GM19035 (cell line): ENCODE results near the gene ITPR2.

ENCODE experiments used
- ATAC-seq: cut with Tn5 transposase; IDR thresholded peaks from one replicate; pipeline ENCODE4 v1.9.1; 2021; ENCODE audit not compliant: unreplicated experiment

Gene ITPR2

DNA sequence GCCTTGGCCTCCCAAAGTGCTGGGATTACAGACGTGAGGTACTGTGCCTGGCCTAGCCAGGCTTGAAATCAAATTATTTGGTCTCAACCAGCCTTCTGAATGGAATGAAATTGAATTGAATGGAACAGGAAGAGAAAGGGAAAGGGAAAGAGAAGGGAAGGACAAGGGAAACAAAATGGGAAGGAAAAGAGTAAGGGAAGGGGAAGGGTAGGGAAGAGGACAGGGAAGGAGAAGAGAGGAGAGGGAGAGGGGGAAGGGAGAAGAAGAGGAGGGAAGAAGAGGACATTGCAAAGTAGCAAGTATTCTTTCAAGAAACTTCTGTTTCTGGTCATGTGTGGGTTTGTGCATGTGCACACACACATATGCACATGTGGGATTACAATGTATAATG lies 97.8 kb downstream of the ITPR2 start:
- ATAC-seq: no peak

DNA sequence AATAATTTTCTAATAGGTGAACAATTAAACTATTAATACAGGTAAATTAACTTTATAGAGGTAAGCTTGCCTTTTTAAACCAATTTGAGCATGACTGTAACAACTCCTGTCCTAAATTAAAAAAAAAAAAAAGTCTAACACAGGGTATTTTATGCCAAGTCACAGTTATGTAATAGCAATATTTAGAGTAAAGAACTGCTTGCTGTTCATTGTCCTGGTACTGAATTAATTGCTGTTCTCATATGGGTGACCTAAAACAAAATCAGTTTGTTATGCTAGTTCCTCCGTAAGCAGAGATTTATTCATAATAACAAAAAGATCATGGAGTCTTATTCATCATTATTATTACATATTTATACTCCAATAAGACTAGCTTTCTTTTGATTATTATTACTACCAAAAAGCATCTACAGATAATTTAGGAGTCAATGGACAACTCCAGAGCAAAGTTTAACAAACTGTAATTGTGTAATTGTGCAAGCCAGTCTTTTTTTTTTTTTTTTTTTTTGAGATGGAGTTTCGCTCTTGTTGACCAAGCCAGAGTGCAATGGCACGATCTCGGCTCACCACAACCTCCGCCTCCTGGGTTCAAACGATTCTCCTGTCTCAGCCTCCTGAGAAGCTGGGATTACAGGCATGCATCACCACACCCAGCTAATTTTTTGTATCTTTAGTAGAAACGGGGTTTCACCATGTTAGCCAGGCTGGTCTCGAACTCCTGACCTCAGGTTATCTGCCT lies 98.3 kb downstream of the ITPR2 start:
- ATAC-seq: no peak

DNA sequence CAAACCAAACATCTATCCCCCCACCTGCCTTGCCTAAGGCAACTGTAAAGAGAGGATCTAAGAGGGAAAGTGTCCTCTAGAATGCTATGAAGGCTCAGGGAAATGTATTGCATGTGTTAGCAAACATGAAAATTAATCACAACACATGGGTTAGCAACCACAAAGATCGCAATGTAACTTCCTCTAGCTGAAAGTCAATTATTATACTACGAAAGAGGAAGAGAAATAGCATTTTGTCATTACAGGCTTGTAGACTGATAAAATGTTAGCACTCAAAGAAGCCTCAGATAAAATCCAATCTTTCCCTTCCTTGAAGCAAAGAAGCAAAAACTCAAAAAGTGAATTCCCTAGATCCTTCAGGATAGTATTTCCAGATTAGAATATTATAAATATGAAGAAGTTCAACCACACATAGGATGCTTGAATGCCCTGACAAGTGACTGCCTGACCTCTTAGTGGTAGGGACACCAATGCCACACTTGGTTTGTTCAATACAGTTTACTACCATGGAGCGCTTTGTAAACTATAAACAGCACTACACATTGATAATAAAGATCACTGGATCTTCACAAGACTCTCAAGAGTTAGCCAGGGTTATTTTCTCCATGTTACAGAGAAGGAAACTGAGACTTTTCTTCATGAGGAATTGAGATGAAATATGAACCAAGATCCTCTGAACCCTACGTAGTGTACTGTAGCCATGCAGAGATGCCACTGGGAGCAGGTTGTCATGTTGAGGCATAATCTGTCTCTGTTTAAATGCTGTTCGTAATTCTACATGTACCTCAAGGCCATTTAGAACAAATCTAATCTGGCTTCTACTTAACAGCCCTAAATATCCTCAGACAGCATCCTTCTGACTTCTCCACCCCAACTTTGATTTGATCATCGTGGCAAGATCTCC lies 100.7 kb downstream of the ITPR2 start:
- ATAC-seq: peak; percentile 62

DNA sequence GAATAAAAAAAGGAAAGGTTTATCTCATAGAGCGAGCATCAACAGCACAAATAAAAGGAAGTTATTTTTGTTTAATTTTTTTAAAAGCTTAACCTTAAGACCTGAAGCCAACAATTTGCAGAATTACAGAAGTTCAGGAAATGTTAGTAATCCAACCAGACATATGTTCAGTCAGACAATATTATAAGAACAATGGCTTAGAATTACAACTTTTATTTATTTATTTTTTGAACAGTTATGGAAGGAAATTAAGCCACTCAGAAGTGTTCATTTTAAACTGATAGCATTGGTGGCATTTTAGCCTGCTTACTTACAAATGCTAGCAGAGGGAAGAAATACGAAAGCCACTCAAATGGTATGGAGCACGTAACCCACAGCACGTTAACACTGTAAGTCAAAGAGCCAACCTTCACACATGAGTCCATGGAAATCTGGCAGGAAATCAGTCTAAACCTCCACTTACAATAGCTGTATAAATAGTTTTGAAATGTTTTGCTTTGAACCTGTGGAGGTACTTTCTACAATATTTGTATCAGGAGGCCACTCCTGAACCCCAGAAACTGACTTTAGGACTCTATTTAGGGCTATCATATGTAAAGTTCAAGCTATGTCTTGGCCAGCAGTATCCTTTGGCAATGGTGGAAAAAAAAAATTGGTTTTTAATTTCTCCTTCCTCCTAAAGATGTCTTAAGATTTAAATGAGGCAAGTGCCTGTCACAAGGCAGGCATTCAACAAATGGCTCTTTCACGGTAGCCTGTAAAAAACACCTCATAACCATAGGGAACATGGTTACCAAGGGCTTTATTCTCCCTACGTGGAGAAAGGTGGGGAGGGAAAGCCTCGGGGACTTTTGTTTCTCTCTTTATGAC lies 102.3 kb downstream of the ITPR2 start:
- no peak for ATAC-seq

DNA sequence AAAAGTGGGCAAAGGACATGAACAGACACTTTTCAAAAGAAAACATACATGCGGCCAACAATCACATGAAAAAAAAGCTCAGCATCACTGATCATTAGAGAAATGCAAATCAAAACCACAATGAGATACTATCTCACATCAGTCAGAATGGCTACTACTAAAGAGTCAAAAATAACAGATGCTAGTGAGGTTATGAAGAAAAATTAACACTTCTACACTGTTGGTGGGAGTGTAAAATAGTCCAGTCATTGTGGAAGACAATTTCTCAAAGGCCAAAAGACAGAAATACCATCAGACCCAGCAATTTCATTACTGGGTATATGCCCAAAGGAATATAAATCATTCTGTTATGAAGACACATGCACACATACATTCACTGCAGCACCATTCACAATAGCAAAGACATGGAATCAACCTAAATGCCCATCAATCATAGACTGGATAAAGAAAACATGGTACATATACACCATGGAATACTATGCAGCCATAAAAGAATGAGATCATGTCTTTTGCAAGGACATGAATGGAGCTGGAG lies 103.8 kb downstream of the ITPR2 start:
- peak; percentile 46 for ATAC-seq

DNA sequence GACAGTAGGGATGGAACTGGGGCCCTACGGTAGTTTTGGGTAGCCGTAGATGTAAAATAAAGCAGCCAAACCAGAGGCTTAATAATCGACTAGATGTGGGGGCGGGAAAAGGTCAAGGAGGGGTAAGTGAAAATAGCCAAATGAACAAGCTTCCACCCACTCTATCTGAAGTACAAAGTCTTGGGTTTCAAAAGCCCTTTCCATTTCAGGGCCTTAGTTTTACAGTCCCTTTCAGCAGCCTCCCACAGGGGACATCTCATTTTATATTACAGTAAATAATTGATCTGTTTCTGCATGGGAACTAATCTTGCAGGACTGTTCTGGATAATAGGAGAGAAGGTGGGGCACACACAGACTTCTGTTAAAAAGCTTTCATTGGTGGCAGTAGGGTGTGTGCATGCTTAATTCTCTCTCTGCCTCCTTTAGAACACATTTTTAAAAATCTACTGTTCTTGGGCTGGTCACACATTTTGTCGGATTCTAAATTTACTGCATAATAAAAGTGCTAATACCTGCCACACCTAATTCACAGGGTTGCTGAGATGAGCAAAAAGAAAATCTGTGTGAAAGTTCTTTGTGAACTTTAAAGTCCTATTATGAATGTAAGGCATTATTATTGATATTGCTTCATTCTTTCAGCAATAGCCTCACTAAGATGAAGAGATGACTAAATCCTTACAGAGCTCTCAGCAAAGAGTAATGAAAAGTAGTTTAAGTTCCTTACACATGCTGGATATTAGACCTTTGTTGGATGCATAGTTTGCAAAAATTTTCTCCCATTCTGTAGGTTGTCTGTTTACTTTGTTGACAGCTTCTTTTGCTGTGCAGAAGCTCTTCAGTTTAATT lies 104.6 kb downstream of the ITPR2 start:
- ATAC-seq: no peak

DNA sequence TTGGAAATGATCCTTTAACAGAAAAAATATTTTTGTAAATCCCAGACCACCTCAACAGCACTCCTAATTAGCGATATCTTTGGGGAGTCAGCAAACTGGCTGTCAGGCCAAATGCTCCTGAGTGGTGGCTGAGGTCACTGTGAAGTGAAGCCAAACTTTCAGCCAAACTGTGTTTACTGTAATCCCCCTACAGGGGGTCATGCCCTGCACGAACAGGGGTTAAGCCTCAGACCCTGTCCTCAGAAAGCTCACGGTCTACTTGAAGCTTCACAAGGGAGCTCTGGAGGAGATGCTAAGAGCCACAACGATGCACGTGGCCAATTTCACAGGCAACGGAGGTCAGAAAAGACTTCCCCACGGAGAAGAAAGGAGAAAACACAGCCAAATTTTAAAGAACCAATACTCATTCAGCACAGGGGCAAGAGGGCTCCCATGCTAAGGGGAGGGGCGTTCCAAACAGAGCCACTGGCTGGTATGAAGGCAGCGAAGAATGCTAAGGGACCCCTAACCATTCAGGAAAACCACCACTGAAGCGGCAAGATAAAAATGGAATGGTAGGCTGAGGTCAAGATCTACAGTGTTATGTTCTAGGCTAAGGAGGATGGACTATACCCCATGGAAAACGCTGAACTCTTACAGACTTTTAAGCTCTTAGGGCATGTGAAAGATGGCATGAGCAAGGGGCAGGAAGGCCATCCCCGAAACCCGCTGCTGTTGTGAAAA lies 105.4 kb downstream of the ITPR2 start:
- no peak for ATAC-seq

DNA sequence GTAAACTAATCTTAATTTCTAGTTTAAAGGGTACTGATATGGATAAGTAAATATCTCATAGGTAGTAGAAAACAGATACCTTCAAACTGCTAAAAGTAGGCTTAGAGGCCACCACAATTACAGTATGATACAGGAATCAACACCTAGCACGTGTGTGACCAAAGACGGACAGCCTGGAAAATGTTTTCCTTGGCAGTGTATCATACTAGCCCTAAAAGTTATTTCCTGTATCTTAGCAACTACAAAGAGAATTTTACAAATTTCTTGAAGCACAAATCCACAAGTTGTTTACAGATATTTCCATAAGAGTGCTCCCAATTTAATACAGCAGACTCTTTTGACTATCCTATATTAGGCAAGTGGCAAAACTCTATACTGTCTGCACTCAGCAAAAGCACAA lies 106.0 kb downstream of the ITPR2 start:
- ATAC-seq: no peak

DNA sequence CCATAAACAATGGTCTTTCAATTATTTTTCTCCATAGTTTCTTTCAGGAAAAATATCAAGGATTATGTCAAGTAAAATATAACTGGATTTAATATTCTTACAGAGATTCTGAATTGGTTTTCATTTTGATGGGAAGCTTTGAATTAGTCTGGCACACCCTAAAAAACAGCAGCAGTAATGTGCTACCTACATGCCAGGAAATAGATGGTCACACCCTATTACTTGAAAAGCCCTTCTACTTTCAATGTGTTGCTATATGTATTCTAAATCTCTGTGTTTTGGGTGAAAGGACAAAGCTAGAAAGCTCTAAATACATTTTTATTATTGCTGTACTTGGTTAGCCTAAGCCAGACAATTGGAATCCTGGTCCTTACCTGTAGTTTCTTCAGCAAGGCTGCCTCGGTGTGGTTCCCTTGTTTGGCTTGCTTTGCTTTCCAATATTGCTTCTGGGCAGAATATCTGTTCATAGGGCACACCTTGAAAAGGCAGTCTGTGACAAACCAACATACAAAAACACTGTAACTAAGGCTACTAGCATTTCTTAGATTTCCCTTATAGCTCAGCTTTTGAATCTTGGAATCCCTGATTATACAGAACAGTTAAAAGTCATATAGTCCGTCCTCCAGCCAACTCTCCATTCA lies 107.6 kb downstream of the ITPR2 start:
- no peak for ATAC-seq

DNA sequence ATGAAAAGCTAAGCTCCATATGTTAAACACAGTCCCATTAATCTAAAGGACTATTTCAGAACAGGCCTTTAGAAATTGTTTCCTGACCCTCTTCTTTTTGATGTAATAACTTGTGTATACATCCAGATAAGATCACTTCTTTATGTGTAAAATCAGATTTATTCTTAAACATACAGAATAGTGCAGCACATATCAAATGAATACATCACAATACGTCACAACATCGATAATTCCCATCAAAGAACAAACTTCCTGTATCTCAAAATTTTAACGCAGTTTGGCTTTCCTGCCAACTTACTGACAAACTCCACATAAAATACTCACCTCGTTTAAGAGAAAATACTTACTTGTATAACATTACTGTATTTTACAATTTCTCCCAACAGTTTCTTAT lies 108.7 kb downstream of the ITPR2 start:
- ATAC-seq: no peak

DNA sequence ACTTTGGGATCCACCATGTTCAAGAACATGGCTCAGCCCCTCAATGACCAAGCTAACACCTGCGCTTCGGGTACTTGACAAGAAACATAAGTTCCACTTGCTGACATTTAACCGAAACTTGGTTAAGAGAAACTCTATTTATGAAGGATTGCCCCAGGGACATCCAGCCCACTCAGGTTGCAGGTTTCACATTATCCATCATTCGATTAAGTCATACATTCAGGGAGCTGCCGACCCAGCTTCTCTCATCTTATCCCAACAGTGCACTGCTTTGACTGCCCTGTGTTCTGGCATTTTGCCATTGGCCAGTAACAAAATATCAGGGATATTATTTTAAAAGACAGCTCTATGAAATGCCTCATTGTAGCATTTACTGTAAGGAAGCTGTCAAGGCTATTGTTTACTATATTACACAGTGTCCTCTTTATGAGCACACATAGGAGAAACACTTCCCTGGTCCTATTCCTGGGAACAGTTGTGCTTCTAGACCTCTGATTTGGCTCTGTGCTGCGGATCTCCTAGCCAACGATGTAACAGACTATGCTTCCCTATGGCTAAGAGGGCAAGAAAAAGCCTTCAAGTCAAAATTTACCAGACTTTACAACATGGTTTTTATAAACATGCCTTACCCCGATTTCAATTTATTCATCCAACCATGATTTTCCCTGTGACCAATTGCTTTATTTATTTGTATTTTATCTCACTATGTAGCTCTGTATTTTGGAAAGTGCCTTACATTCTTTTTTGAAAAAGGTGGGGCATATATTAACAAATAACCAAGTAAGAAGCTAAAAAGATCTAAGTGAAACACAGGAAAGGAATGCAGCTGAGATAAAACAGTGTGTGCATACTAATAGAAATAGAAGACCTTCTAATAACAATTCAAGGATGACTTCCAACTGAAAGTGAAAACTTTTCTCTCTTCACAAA lies 109.3 kb downstream of the ITPR2 start:
- ATAC-seq: no peak

DNA sequence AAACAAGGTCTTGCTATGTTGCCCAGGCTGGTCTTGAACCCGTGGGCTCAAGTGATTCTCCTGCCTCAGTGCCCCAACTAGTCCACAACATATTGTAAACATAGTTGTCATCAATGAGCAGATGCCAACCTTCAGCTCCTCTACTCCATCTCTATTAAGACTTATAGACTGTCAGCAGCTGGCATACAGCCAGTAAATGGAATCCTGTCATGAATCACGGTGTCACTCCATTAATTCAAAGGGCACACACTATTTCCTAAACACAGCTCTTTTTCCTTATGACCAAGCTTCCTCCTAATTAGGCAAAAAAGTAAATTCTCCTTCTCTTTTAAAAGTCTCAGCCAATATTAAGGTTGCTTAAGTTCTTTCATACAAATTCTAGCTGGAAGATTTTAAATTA lies 111.2 kb downstream of the ITPR2 start:
- no peak for ATAC-seq

DNA sequence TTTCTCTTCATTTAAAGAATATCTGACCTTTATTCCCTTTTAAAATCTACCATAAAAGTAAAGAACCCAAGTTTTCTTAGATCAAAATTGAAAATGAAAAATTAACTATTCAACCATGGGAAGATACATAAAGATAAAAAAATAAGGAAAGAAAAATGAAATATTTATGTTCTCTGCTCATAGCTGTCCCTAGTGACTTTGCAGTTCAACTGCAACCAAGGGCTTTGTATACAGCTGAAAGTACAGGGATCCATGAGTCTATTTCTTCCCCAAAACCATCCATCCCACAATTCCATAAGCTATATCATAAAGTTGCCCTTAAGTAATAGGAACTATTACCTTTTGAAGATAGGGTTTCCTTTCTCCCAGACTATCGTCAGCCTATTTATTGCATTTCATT lies 113.1 kb downstream of the ITPR2 start:
- ATAC-seq: no peak

DNA sequence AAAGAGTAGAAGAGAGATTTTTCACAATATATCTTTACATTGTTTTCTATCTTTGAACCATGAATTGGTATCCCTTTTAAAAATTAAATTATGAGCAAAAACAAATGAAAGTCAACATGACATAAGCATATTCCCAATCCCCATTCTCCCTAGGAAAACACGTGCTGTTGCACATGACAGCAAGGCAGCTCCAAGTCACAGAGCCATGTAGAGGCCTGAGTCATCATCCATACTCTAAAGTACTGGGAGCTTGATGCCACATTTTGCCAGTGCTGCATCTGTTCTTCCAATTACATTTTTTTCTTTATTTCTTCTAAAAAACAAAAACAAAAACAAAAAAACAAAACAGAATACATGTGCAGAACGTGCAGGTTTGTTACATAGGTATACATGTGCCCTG lies 115.2 kb downstream of the ITPR2 start:
- no peak for ATAC-seq

DNA sequence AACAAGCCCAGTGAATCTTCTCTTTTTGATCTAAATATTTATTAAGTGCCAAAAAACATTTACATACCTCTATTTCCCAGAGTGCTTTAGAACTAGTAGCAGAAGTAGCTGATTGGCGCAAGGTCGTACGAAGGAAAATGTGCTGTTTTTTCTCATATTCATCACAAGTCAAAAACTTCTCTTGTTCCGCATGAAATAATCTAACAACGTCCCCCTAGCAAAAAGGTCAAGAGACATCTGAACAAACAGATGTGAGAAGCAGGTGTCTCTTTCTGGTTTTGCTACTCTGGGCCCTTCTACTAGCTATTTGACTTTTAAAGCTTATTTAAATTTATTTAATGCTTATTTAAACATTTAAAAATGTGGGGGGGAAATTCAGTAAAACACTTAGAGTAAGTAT lies 117.8 kb downstream of the ITPR2 start:
- ATAC-seq: no peak

DNA sequence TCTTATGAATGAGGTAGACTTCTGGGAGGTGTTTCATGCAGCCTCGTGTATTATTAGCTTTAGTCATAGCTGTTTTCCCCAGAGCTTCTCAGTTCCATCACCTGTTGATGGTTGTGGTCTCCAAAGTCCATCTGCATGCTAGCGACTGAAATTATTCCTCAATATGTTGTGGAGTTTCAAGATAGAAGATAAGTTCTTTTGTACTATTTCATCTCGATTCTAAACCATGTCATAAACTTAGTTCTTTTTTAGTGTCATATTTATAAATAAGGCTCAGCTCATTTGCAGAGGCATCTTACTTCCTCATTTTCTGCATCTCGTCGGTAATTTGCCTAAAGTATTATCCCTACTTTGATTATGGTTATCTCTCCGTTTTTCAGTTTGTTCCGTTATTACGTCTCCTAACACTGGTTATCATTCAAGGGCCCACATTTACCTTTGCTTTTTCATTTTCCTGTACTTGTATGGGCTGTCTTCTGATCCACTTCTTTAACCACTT lies 119.1 kb downstream of the ITPR2 start:
- ATAC-seq: peak; percentile 68

DNA sequence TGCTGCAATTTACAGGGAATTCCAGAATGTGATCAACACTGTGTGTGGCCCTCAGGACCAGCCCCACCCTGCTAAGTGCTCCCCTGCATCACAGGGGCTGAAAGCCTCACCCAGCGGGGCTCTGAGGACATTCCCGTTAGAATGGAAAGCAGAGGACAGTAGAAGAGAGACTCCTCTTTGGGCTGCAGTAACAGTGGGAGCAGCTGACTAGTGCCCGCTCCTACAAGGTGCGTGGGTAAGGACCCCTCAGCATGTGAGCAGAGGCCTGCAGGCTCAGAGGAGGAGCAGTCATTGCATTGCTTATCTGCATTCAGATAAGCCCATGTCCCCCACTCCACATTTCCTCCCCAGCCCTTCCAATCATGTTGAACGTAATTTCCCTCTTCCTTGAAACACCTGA lies 120.1 kb downstream of the ITPR2 start:
- ATAC-seq: no peak

DNA sequence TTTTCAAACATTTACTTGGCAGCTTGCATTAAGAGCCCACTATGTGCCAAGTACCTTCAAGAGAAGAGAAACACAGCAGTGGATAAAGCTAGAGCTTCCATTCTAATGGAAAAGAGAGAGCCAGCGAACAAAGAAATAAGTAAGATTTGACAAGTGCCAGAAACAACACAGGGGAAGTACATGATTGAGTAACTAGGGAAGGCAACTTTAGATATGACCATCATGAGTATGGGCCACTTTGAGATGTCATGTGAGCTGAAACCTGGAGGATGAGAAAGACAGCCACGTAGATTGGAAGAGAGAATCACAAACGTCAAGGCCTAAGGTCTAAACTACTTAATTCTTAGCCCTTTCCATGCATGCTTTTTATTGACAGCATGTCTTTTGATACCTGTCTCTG lies 121.4 kb downstream of the ITPR2 start:
- no peak for ATAC-seq
